Trophoblast cell (in vitro differentiated cells and primary cell): Measurements from ENCODE around the gene MBOAT7.
"Not testable (repeated sequence)": the region's sequence is repeated elsewhere in the genome, so short reads cannot be mapped to it uniquely, and the experiment has no call there.

ENCODE experiments used
- DNase-seq, 2 donors: peaks; one replicate each; pipeline ENCODE4 v3.0.0-alpha.2; 2016
- H2AFZ ChIP-seq: 2 replicates; pipeline ENCODE4 v1.6.1; 2013; ENCODE audit warnings: low read length, moderate library complexity, mild to moderate bottlenecking; ENCODE audit not compliant: insufficient read depth, poor library complexity
- H2AK5ac ChIP-seq: 2 replicates; pipeline ENCODE4 v1.6.1; 2013; ENCODE audit warnings: mild to moderate bottlenecking, low read length
- H2BK120ac ChIP-seq: 2 replicates; pipeline ENCODE4 v1.6.1; 2013; ENCODE audit warnings: low read length, mild to moderate bottlenecking, moderate library complexity; ENCODE audit not compliant: insufficient read depth, poor library complexity
- H2BK12ac ChIP-seq: 2 replicates; pipeline ENCODE4 v1.6.1; 2013; ENCODE audit warnings: mild to moderate bottlenecking, low read length, moderate library complexity
- H2BK5ac ChIP-seq: 2 replicates; pipeline ENCODE4 v1.6.1; 2013; ENCODE audit warnings: low read length, low read depth, moderate library complexity, mild to moderate bottlenecking; ENCODE audit not compliant: poor library complexity
- H3K14ac ChIP-seq: 2 replicates; pipeline ENCODE4 v1.6.1; 2013; ENCODE audit warnings: mild to moderate bottlenecking, low read length
- H3K18ac ChIP-seq: 2 replicates; pipeline ENCODE4 v1.6.1; 2013; ENCODE audit warnings: mild to moderate bottlenecking, low read length
- H3K23ac ChIP-seq: 2 replicates; pipeline ENCODE4 v1.6.1; 2013; ENCODE audit warnings: low read length
- H3K27ac ChIP-seq: 2 replicates; pipeline ENCODE4 v1.5.1; 2013; ENCODE audit warnings: low read depth, mild to moderate bottlenecking, inconsistent platforms, low read length, moderate library complexity
- H3K27me3 ChIP-seq: 2 replicates; pipeline ENCODE4 v1.6.1; 2013; ENCODE audit warnings: inconsistent platforms, mild to moderate bottlenecking, low read length, moderate library complexity; ENCODE audit not compliant: insufficient read depth
- H3K36me3 ChIP-seq, 2 experiments: 1 replicate in 1 of 2; 2 replicates in 1 of 2; pipeline ENCODE4 v1.6.1; 2013; ENCODE audit warnings: low read length in 2 of 2, mild to moderate bottlenecking in 2 of 2, moderate library complexity in 1 of 2; ENCODE audit not compliant: insufficient read depth in 2 of 2, control insufficient read depth in 1 of 2
- H3K4ac ChIP-seq: 2 replicates; pipeline ENCODE4 v1.6.1; 2013; ENCODE audit warnings: low read depth, mild to moderate bottlenecking, low read length, moderate library complexity
- H3K4me1 ChIP-seq, 2 experiments: 1 replicate in 1 of 2; 2 replicates in 1 of 2; pipeline ENCODE4 v1.6.1; 2013; ENCODE audit warnings: low read length in 2 of 2, mild to moderate bottlenecking in 2 of 2, moderate library complexity in 1 of 2; ENCODE audit not compliant: insufficient read depth in 2 of 2, control insufficient read depth in 1 of 2
- H3K4me2 ChIP-seq: 2 replicates; pipeline ENCODE4 v1.6.1; 2013; ENCODE audit warnings: inconsistent platforms, mild to moderate bottlenecking, low read length, moderate library complexity
- H3K4me3 ChIP-seq: 2 replicates; pipeline ENCODE4 v1.5.1; 2013; ENCODE audit warnings: mild to moderate bottlenecking, low read depth, low read length, inconsistent platforms
- H3K79me1 ChIP-seq: one replicate; pipeline ENCODE4 v1.6.1; 2013; ENCODE audit warnings: low read length
- H3K79me2 ChIP-seq: 2 replicates; pipeline ENCODE4 v1.6.1; 2013; ENCODE audit warnings: low read length, mild to moderate bottlenecking; ENCODE audit not compliant: control insufficient read depth, insufficient read depth, poor library complexity
- H3K9ac ChIP-seq: 2 replicates; pipeline ENCODE4 v1.6.1; 2013; ENCODE audit warnings: mild to moderate bottlenecking, low read length
- H3K9me3 ChIP-seq: 2 replicates; pipeline ENCODE4 v1.6.1; 2013; ENCODE audit warnings: low read depth, mild to moderate bottlenecking, control low read depth, inconsistent platforms, low read length; ENCODE audit not compliant: insufficient read depth
- H4K12ac ChIP-seq: 2 replicates; pipeline ENCODE4 v1.6.1; 2013; ENCODE audit warnings: low read depth, mild to moderate bottlenecking, low read length, moderate library complexity
- H4K8ac ChIP-seq: 2 replicates; pipeline ENCODE4 v1.6.1; 2013; ENCODE audit warnings: low read depth, mild to moderate bottlenecking, low read length, moderate library complexity
- H4K91ac ChIP-seq: one replicate; pipeline ENCODE4 v1.6.1; 2013; ENCODE audit warnings: low read depth, mild to moderate bottlenecking, low read length, moderate library complexity
- WGBS: extraction: QIAGEN DNeasy Blood & Tissue Kit; methylation state at CpG from one replicate; pipeline ENCODE4 v1.1.7; 2013; ENCODE audit warnings: missing lambda C conversion rate; ENCODE audit not compliant: insufficient read length, insufficient coverage; ENCODE audit errors: extremely low coverage; 5-methylcytosine and 5-hydroxymethylcytosine counted together

The MBOAT7 gene

GRCh38 chr19:54208784-54209057, 19.3 kb upstream of the MBOAT7 start:
- Histone ChIP-seq H2AK5ac (no peak overlapping the region), H4K91ac (no peak overlapping the region), H3K9ac (no peak overlapping the region), H3K4me1 (peaks cover 13 to 21% of the 10 kb centered on the region in 2 experiments), H4K8ac (no peak overlapping the region), H2AFZ (peak overlapping the region; percentile 23), H3K27me3 (no peaks in the 10 kb centered on the region), H3K23ac (no peak overlapping the region), H3K27ac (no peak overlapping the region), H2BK5ac (no peak overlapping the region), H2BK12ac (no peak overlapping the region), H3K4me2 (no peak overlapping the region), H3K9me3 (no peaks in the 10 kb centered on the region), H3K79me2 (peaks cover 2% of the 10 kb centered on the region), H2BK120ac (no peak overlapping the region), H3K14ac (no peak overlapping the region), H3K4me3 (no peak overlapping the region), H3K79me1 (no peaks in the 10 kb centered on the region), H3K36me3 (peaks cover 45 to 65% of the 10 kb centered on the region in 2 experiments), H3K18ac (no peak overlapping the region), H3K4ac (no peak overlapping the region), H4K12ac (no peak overlapping the region)
- peak in 1 of 2 donors; percentile 32 for DNase-seq
- WGBS: no CpG with 5 or more reads among the region's 8 CpGs

- peaks cover 15 to 21% of the 10 kb centered on the region in 2 experiments for H3K4me1 ChIP-seq
- no peak overlapping the region for H3K4me2 ChIP-seq
- no CpG with 5 or more reads among the region's 18 CpGs for WGBS
- H2BK120ac ChIP-seq: peak overlapping the region; percentile 19
- no peak overlapping the region for H2BK12ac ChIP-seq
- no peaks in the 10 kb centered on the region for H3K9me3 ChIP-seq
- H3K27me3 ChIP-seq: no peaks in the 10 kb centered on the region
- peak; percentile 74 to 82 for DNase-seq
- H3K18ac ChIP-seq: no peak overlapping the region
- H3K36me3 ChIP-seq: peaks cover 50 to 71% of the 10 kb centered on the region in 2 experiments
- H3K27ac ChIP-seq: no peak overlapping the region
- H3K4me3 ChIP-seq: no peak overlapping the region
- H2BK5ac ChIP-seq: no peak overlapping the region
- H3K14ac ChIP-seq: no peak overlapping the region
- H4K8ac ChIP-seq: no peak overlapping the region
- H2AFZ ChIP-seq: peak overlapping the region; percentile 23
- H2AK5ac ChIP-seq: no peak overlapping the region
- no peak overlapping the region for H3K9ac ChIP-seq
- H3K79me1 ChIP-seq: no peaks in the 10 kb centered on the region
- no peak overlapping the region for H4K12ac ChIP-seq
- H4K91ac ChIP-seq: no peak overlapping the region
- no peak overlapping the region for H3K23ac ChIP-seq
- no peak overlapping the region for H3K4ac ChIP-seq
- peaks cover 2% of the 10 kb centered on the region for H3K79me2 ChIP-seq
These were observed 18.8 kb upstream of the MBOAT7 start for GRCh38 chr19:54207983-54208783.

GRCh38 chr19:54207676-54207982, 18.2 kb upstream of the MBOAT7 start:
- H3K79me1 ChIP-seq: no peaks in the 10 kb centered on the region
- H3K9ac ChIP-seq: no peak overlapping the region
- no peaks in the 10 kb centered on the region for H3K9me3 ChIP-seq
- H3K4me1 ChIP-seq: peaks cover 17 to 25% of the 10 kb centered on the region in 2 experiments
- no peak overlapping the region for H2BK120ac ChIP-seq
- H3K36me3 ChIP-seq: peaks cover 53 to 76% of the 10 kb centered on the region in 2 experiments
- H3K18ac ChIP-seq: no peak overlapping the region
- no peak overlapping the region for H4K91ac ChIP-seq
- no CpG with 5 or more reads among the region's 5 CpGs for WGBS
- H3K23ac ChIP-seq: no peak overlapping the region
- H2AK5ac ChIP-seq: no peak overlapping the region
- no peak overlapping the region for H3K4ac ChIP-seq
- H3K79me2 ChIP-seq: peaks cover 7% of the 10 kb centered on the region
- no peak overlapping the region for H3K14ac ChIP-seq
- H2BK12ac ChIP-seq: no peak overlapping the region
- H2AFZ ChIP-seq: no peak overlapping the region
- peak; percentile 28 to 36 for DNase-seq
- H4K8ac ChIP-seq: no peak overlapping the region
- no peak overlapping the region for H4K12ac ChIP-seq
- H3K4me2 ChIP-seq: no peak overlapping the region
- no peak overlapping the region for H3K4me3 ChIP-seq
- no peak overlapping the region for H2BK5ac ChIP-seq
- H3K27me3 ChIP-seq: no peaks in the 10 kb centered on the region
- H3K27ac ChIP-seq: no peak overlapping the region

- not testable (repeated sequence) for H3K27me3 ChIP-seq, H3K9ac ChIP-seq, H3K4me3 ChIP-seq, H4K8ac ChIP-seq, H3K4ac ChIP-seq, H2AFZ ChIP-seq, H3K79me1 ChIP-seq, H3K27ac ChIP-seq, H2AK5ac ChIP-seq, H3K18ac ChIP-seq, H2BK120ac ChIP-seq, DNase-seq, H3K9me3 ChIP-seq, H3K14ac ChIP-seq, H4K12ac ChIP-seq, H3K23ac ChIP-seq, H2BK12ac ChIP-seq, H4K91ac ChIP-seq, H3K79me2 ChIP-seq, H3K4me2 ChIP-seq, H2BK5ac ChIP-seq
- Histone ChIP-seq H3K36me3 (peaks cover 54 to 81% of the 10 kb centered on the region in 2 experiments), H3K4me1 (peaks cover 19 to 27% of the 10 kb centered on the region in 2 experiments)
- WGBS: no CpG with 5 or more reads among the region's 23 CpGs
These were observed 17.8 kb upstream of the MBOAT7 start for GRCh38 chr19:54207193-54207592.
